Vagina (tissue), 2 donors: ENCODE results near the gene TMEM132C. TPM values are rescaled to one million over a fixed set of nuclear protein-coding genes. Genes with fewer than 3 reads are reported as not detected.
A peak's percentile ranks its signal among the peaks of the same experiment; 100 is the strongest.

Experiments used
- DNase-seq, 2 donors: peaks; one replicate each; pipeline ENCODE4 v3.0.0-alpha.2; 2017; ENCODE audit errors: extremely low spot score in 2 of 2
- H3K27ac ChIP-seq: fragments of 200-600 bp; sonication (generic); one replicate; pipeline ENCODE4 v1.5.1; 2019
- H3K27me3 ChIP-seq: fragments of 200-600 bp; sonication (generic); one replicate; pipeline ENCODE4 v1.5.1; 2019
- H3K36me3 ChIP-seq, 2 donors: fragments of 200-600 bp; sonication (generic); one replicate each; pipeline ENCODE4 v1.5.1; 2017 to 2019
- H3K4me1 ChIP-seq: fragments of 200-600 bp; sonication (generic); one replicate; pipeline ENCODE4 v1.5.1; 2019
- H3K4me3 ChIP-seq, 2 donors: fragments of 200-600 bp; sonication (generic); 1 replicate in 1 of 2; 2 replicates in 1 of 2; pipeline ENCODE4 v1.5.1; 2016 to 2019
- H3K9me3 ChIP-seq: fragments of 200-600 bp; sonication (generic); one replicate; pipeline ENCODE4 v1.5.1; 2019
- CTCF ChIP-seq, 3 experiments: fragments of 450-650 bp in 2 of 3; fragments of 200-600 bp in 1 of 3; sonication (generic) in 1 of 3; IDR thresholded peaks; one replicate each; pipeline ENCODE4 v1.5.1; 2017 to 2019; ENCODE audit warnings: antibody characterized with exemption in 3 of 3, mild to moderate bottlenecking in 2 of 3, moderate library complexity in 2 of 3
- POLR2A ChIP-seq, 2 donors: fragments of 450-650 bp; IDR thresholded peaks; one replicate each; pipeline ENCODE4 v1.6.1; 2017; ENCODE audit warnings: antibody characterized with exemption in 2 of 2, mild to moderate bottlenecking in 2 of 2, moderate library complexity in 2 of 2
- POLR2AphosphoS5 ChIP-seq, 2 donors: sonication (generic); formaldehyde crosslinking; IDR thresholded peaks; one replicate each; pipeline ENCODE4 v1.9.0; 2017; ENCODE audit warnings: antibody characterized with exemption in 2 of 2, mild to moderate bottlenecking in 2 of 2, low read depth in 1 of 2; ENCODE audit not compliant: insufficient read depth in 1 of 2
- intact Hi-C: fragments of 100-400 bp; cut with DNase I; formaldehyde crosslinking; loops from one replicate; pipeline ENCODE4 v1.15.1; 2023
- total RNA-seq: library from RNA; depleted of rRNA; stranded (reverse); fragments of >200 nt; gene quantifications from one replicate; pipeline ENCODE4 v1.2.3, GENCODE V29; 2016

The TMEM132C gene
- total RNA-seq, 1 donor from 2014 or later = 20.6 TPM

- Histone ChIP-seq H3K9me3 (no peaks in the 10 kb centered on the region), H3K27ac (no peak overlapping the region), H3K27me3 (no peaks in the 10 kb centered on the region), H3K36me3 (no peaks in the 10 kb centered on the region), H3K4me1 (peaks cover 14% of the 10 kb centered on the region), H3K4me3 (no peak overlapping the region)
- TF ChIP-seq POLR2AphosphoS5 (IDR thresholded peaks at IDR 0.05; ENCODE audit: insufficient read depth in 1 of 2, low read depth in 1 of 2) = no peak
- TF ChIP-seq CTCF (IDR thresholded peaks at IDR 0.05) = peak in 1 of 3 experiments; percentile 39
- intact Hi-C loops = no loop called here
- DNase-seq = no peak
Measured at GRCh38 chr12:128644664-128645296, 377.8 kb downstream of the TMEM132C start.

GRCh38 chr12:128649902-128650301 lies 382.9 kb downstream of the TMEM132C start:
- no peaks in the 10 kb centered on the region for H3K9me3 ChIP-seq
- intact Hi-C loops = no loop called here
- TF ChIP-seq POLR2AphosphoS5 (IDR thresholded peaks at IDR 0.05; ENCODE audit: insufficient read depth in 1 of 2, low read depth in 1 of 2) (peak in 1 of 2 donors; percentile 51), POLR2A (IDR thresholded peaks at IDR 0.05) (no peak)
- no peaks in the 10 kb centered on the region for H3K27me3 ChIP-seq
- H3K4me3 ChIP-seq = no peak overlapping the region
- no peak overlapping the region for H3K27ac ChIP-seq
- no peaks in the 10 kb centered on the region for H3K36me3 ChIP-seq
- peaks cover 7% of the 10 kb centered on the region for H3K4me1 ChIP-seq
- DNase-seq = no peak

- Histone ChIP-seq H3K27ac (no peak overlapping the region), H3K27me3 (no peaks in the 10 kb centered on the region), H3K36me3 (no peaks in the 10 kb centered on the region), H3K4me1 (peaks cover 7% of the 10 kb centered on the region), H3K9me3 (no peaks in the 10 kb centered on the region), H3K4me3 (no peak overlapping the region)
- DNase-seq = no peak
- TF ChIP-seq CTCF (IDR thresholded peaks at IDR 0.05) = no peak
- no peak for TF ChIP-seq POLR2AphosphoS5 (IDR thresholded peaks at IDR 0.05; ENCODE audit: insufficient read depth in 1 of 2, low read depth in 1 of 2)
- TF ChIP-seq POLR2A (IDR thresholded peaks at IDR 0.05) = no peak
- intact Hi-C loops = no loop called here
Measured at GRCh38 chr12:128652136-128652751, 385.3 kb downstream of the TMEM132C start.

GRCh38 chr12:128654468-128654867 lies 387.5 kb downstream of the TMEM132C start:
- Histone ChIP-seq H3K4me3 (no peak overlapping the region), H3K4me1 (peaks cover 5% of the 10 kb centered on the region), H3K9me3 (no peaks in the 10 kb centered on the region), H3K27me3 (no peaks in the 10 kb centered on the region), H3K36me3 (no peaks in the 10 kb centered on the region), H3K27ac (no peak overlapping the region)
- DNase-seq = no peak
- TF ChIP-seq POLR2A (IDR thresholded peaks at IDR 0.05) (no peak), POLR2AphosphoS5 (IDR thresholded peaks at IDR 0.05; ENCODE audit: insufficient read depth in 1 of 2, low read depth in 1 of 2) (no peak), CTCF (IDR thresholded peaks at IDR 0.05) (no peak)
- intact Hi-C loops = no loop called here

GRCh38 chr12:128657378-128657777 lies 390.4 kb downstream of the TMEM132C start:
- Histone ChIP-seq H3K27ac (no peak overlapping the region), H3K27me3 (no peaks in the 10 kb centered on the region), H3K4me3 (no peak overlapping the region), H3K9me3 (no peaks in the 10 kb centered on the region), H3K36me3 (no peaks in the 10 kb centered on the region), H3K4me1 (no peaks in the 10 kb centered on the region)
- intact Hi-C loops = no loop called here
- DNase-seq = no peak
- TF ChIP-seq POLR2AphosphoS5 (IDR thresholded peaks at IDR 0.05; ENCODE audit: insufficient read depth in 1 of 2, low read depth in 1 of 2) = no peak
- TF ChIP-seq POLR2A (IDR thresholded peaks at IDR 0.05) = no peak
- TF ChIP-seq CTCF (IDR thresholded peaks at IDR 0.05) = no peak
